Right kidney (tissue), 1 donor: ENCODE data around the gene FAM219A.
"Not testable (repeated sequence)": the region's sequence is repeated elsewhere in the genome, so short reads cannot be mapped to it uniquely, and the experiment has no call there.

Experiments used
- DNase-seq: peaks from one replicate; pipeline ENCODE4 v3.0.0-alpha.2; 2016

The FAM219A gene

GRCh38 chr9:34485822-34486221 is 27.5 kb upstream of the FAM219A start:
- no peak for DNase-seq

- DNase-seq, result no peak
These were observed 26.3 kb upstream of the FAM219A start for GRCh38 chr9:34484678-34485077.

GRCh38 chr9:34482746-34483145 is 24.4 kb upstream of the FAM219A start:
- not testable (repeated sequence) for DNase-seq

- DNase-seq, result not testable (repeated sequence)
These were observed 23.2 kb upstream of the FAM219A start for GRCh38 chr9:34481620-34482019.

- no peak for DNase-seq
These were observed 21.1 kb upstream of the FAM219A start for GRCh38 chr9:34479431-34479866.

GRCh38 chr9:34477541-34477940 is 19.2 kb upstream of the FAM219A start:
- no peak for DNase-seq

- DNase-seq, result no peak
These were observed 16.7 kb upstream of the FAM219A start for GRCh38 chr9:34475097-34475496.

- no peak for DNase-seq
These were observed 7.1 kb upstream of the FAM219A start for GRCh38 chr9:34465468-34465867.

- no peak for DNase-seq
These were observed 6.2 kb upstream of the FAM219A start for GRCh38 chr9:34464571-34464970.

GRCh38 chr9:34463901-34464232 is 5.5 kb upstream of the FAM219A start:
- DNase-seq, result no peak

- DNase-seq, result no peak
These were observed 4.9 kb upstream of the FAM219A start for GRCh38 chr9:34463098-34463900.

GRCh38 chr9:34459941-34460340 is 1.6 kb upstream of the FAM219A start:
- no peak for DNase-seq

GRCh38 chr9:34459356-34459755 is 986 bp upstream of the FAM219A start:
- DNase-seq, result no peak

GRCh38 chr9:34458959-34459340 is 580 bp upstream of the FAM219A start:
- DNase-seq, result no peak

- DNase-seq, result peak; percentile 56
These were observed 931 bp downstream of the FAM219A start for GRCh38 chr9:34457266-34458012.

- DNase-seq, result no peak
These were observed 1.6 kb downstream of the FAM219A start for GRCh38 chr9:34456746-34457145.

- no peak for DNase-seq
These were observed 2.2 kb downstream of the FAM219A start for GRCh38 chr9:34456151-34456550.

GRCh38 chr9:34454571-34455065 is 3.8 kb downstream of the FAM219A start:
- no peak for DNase-seq

GRCh38 chr9:34452568-34452967 is 5.8 kb downstream of the FAM219A start:
- no peak for DNase-seq

- DNase-seq, result no peak
These were observed 6.8 kb downstream of the FAM219A start for GRCh38 chr9:34451545-34451944.

- DNase-seq, result no peak
These were observed 7.2 kb downstream of the FAM219A start for GRCh38 chr9:34451135-34451534.

GRCh38 chr9:34450644-34451043 is 7.7 kb downstream of the FAM219A start:
- DNase-seq, result no peak

- DNase-seq, result no peak
These were observed 11.4 kb downstream of the FAM219A start for GRCh38 chr9:34446951-34447350.

GRCh38 chr9:34446468-34446891 is 11.9 kb downstream of the FAM219A start:
- no peak for DNase-seq
